ENCODE results near the gene MTA1. TPM values are rescaled to one million over a fixed set of nuclear protein-coding genes. Genes with fewer than 3 reads are reported as not detected.

MTA1 gene
- total and polyA plus RNA-seq, 2 of the 8 experiments (the other 6 are each of a cell fraction or from before 2014, with no cell fraction given) = 73.9 to 221 TPM

DNA sequence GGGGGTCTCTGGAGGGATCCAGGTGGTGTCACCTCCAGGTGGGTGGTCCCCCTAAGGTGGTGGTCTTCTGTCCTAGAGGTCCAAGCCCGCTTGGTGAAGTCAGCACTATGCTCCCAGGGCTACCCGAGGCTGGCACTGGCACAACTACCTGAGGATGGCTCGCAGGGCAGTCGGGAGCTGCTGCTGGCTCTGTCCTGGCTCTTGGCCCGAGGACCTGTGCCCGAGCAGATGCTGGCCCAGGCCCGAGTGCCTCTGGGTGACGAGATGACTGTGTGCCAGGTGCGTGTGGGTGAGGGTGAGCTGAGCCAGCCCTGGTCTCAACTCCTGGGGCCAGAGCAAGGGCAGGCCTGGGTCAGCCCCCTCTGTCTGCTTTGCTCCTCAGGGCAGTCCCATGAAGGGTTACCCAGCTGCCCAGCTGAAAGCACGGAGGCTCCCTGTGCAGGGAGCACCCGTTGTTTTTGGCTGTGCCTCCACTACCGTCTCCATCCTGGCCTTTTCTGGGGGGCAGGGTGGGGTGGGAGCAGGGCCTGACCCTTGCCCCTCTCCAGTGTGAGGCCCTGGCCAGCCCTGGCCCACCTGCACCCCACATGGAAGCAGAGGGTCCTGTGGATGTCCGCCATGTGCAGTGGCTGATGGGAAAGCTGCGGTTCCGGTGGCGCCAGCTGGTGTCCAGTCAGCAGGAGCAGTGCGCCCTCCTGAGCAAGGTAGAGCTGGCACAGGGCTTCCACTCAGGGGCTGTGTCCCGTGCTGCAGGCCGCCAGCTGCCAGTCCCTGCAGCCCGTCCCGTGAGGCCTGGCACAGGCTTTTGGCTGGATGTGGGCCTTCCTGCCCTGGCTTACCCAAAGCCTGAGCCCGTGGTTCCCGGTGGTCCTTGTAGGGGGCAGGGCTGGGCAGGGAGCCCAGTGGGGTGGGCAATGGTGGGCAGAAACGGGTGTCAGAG lies 72.7 kb downstream of the MTA1 start:
- ChIA-PET CTCF (ENCODE audit: partially characterized antibody) (interaction anchor here (0.7 to 2.2 kb wide), 8 partner anchors 11 to 121 kb away, joined by 3 to 15 read pairs (median 4); no protein-coding TSS in a partner anchor), POLR2A (ENCODE audit: partially characterized antibody) (interaction anchor here (0.6 to 1.3 kb wide), 4 partner anchors 9 to 225 kb away, joined by 3 to 4 read pairs (median 3); no protein-coding TSS in a partner anchor)
- H3K79me1 ChIP-seq (ENCODE audit: low read depth, low read length) = no peaks in the 10 kb centered on the region
- no peak overlapping the region for H2BK12ac ChIP-seq (ENCODE audit: low read depth, low read length)
- no peak overlapping the region for H3K56ac ChIP-seq (replicated peaks; ENCODE audit: insufficient read length, low read depth, low read length)
- 95% methylated on average over 23 of the region's 24 CpGs; no CpG with 5 or more reads in 1 of the 2 experiments for WGBS, 2 experiments (ENCODE audit: extremely low coverage in 1 of 2, insufficient coverage in 1 of 2, insufficient read length in 1 of 2, insufficient replicate concordance in 2 of 2, low coverage in 1 of 2, low lambda C conversion rate in 2 of 2, missing lambda C conversion rate in 1 of 2)
- peak overlapping the region; percentile 10 to 91 (median 15); a peak in 6 of 8 replicates for H3K4me3 ChIP-seq (ENCODE audit: extremely low read depth in 1 of 4, insufficient read depth in 2 of 4, low read depth in 3 of 4, low read length in 4 of 4)
- H3K4ac ChIP-seq (replicated peaks; ENCODE audit: insufficient read length, low read depth, low read length) = no peak overlapping the region
- no peaks in the 10 kb centered on the region for H3K79me2 ChIP-seq (ENCODE audit: control insufficient read depth in 1 of 2, insufficient read depth in 2 of 2, low read length in 2 of 2)
- H3K27me3 ChIP-seq (replicated peaks in 1 of 4; ENCODE audit: control insufficient read depth in 3 of 4, extremely low read depth in 1 of 4, insufficient read depth in 3 of 4, low read length in 3 of 4) = peaks cover 9 to 18% (median 17%) of the 10 kb centered on the region in 4 experiments
- H3K18ac ChIP-seq (ENCODE audit: extremely low read depth, low read length) = no peak overlapping the region
- no peak overlapping the region for H3K23ac ChIP-seq (ENCODE audit: insufficient read length)
- peaks cover 0 to 11% (median 2%) of the 10 kb centered on the region in 4 experiments; a peak in 4 of 7 replicates for H3K4me1 ChIP-seq (replicated peaks in 1 of 4; ENCODE audit: control insufficient read depth in 3 of 4, insufficient read depth in 4 of 4, low read length in 3 of 4)
- H2BK20ac ChIP-seq (ENCODE audit: low read length) = no peak overlapping the region
- no peak overlapping the region for H3K9ac ChIP-seq (replicated peaks in 1 of 4; ENCODE audit: extremely low read depth in 1 of 4, low read depth in 3 of 4, low read length in 3 of 4)
- H3K14ac ChIP-seq (ENCODE audit: insufficient read length) = no peak overlapping the region
- H2BK15ac ChIP-seq (ENCODE audit: low read length) = no peak overlapping the region
- H3K36me3 ChIP-seq (ENCODE audit: control insufficient read depth in 2 of 4, insufficient read depth in 4 of 4, low read length in 3 of 4) = no peaks in the 10 kb centered on the region; a peak in 2 of 8 replicates
- no peak overlapping the region for H3K27ac ChIP-seq (ENCODE audit: low read depth, low read length)
- H4K8ac ChIP-seq (ENCODE audit: extremely low read depth, insufficient read depth, low read length) = no peak overlapping the region
- H2AFZ ChIP-seq (ENCODE audit: low read length) = no peak overlapping the region
- H2BK120ac ChIP-seq (replicated peaks; ENCODE audit: low read depth, low read length) = no peak overlapping the region
- H3K9me3 ChIP-seq (ENCODE audit: insufficient read depth in 2 of 2, low read depth in 1 of 2, low read length in 1 of 2) = no peaks in the 10 kb centered on the region
- H4K20me1 ChIP-seq (replicated peaks in 1 of 2; ENCODE audit: control insufficient read depth in 1 of 2, insufficient read depth in 2 of 2, low read length in 2 of 2) = peaks cover 0 to 10% of the 10 kb centered on the region in 2 experiments
- no peak overlapping the region for H4K5ac ChIP-seq (ENCODE audit: insufficient read length, low read depth, low read length)
- H2BK5ac ChIP-seq (ENCODE audit: low read depth, low read length) = no peak overlapping the region
- no peak overlapping the region for H4K91ac ChIP-seq (replicated peaks; ENCODE audit: insufficient read length, low read length)
- FAIRE-seq (no peak), DNase-seq (ENCODE audit: low read depth in 1 of 2, low spot score in 2 of 2) (no peak)
- H2AK5ac ChIP-seq (ENCODE audit: low read depth, low read length) = no peak overlapping the region
- H3K23me2 ChIP-seq (ENCODE audit: low read depth, low read length) = peaks cover 8% of the 10 kb centered on the region; the same call in 1 of the 2 replicates
- peak overlapping the region; percentile 16 to 58; a peak in 3 of 4 replicates for H3K4me2 ChIP-seq (ENCODE audit: insufficient read depth in 1 of 2, low read depth in 2 of 2, low read length in 2 of 2)
- TF ChIP-seq, protein P1, sequence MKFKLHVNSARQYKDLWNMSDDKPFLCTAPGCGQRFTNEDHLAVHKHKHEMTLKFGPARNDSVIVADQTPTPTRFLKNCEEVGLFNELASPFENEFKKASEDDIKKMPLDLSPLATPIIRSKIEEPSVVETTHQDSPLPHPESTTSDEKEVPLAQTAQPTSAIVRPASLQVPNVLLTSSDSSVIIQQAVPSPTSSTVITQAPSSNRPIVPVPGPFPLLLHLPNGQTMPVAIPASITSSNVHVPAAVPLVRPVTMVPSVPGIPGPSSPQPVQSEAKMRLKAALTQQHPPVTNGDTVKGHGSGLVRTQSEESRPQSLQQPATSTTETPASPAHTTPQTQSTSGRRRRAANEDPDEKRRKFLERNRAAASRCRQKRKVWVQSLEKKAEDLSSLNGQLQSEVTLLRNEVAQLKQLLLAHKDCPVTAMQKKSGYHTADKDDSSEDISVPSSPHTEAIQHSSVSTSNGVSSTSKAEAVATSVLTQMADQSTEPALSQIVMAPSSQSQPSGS (IDR thresholded peaks at IDR 0.05; ENCODE audit: low read length) = no peak
- TF ChIP-seq BACH1 (IDR thresholded peaks at IDR 0.05; ENCODE audit: low read length) = no peak
- no peak for TF ChIP-seq RFX5 (IDR thresholded peaks at IDR 0.05; ENCODE audit: borderline replicate concordance, low read depth, low read length)
- no peak for TF ChIP-seq HDAC6 (IDR thresholded peaks at IDR 0.05; ENCODE audit: low read depth, low read length)
- no peak for TF ChIP-seq JUND (IDR thresholded peaks at IDR 0.05; ENCODE audit: low read length)
- no peak for TF ChIP-seq CEBPB (IDR thresholded peaks at IDR 0.05; ENCODE audit: low read depth, low read length)
- no peak for TF ChIP-seq FOSL1 (IDR thresholded peaks at IDR 0.05; ENCODE audit: insufficient read depth, low read depth, low read length)
- TF ChIP-seq PHF8 (conservative IDR thresholded peaks at IDR 0.05; ENCODE audit: low read depth, low read length) = no peak
- TF ChIP-seq EZH2 (IDR thresholded peaks at IDR 0.05; ENCODE audit: low read depth, low read length, severe bottlenecking) = no peak
- no peak for TF ChIP-seq SP2 (IDR thresholded peaks at IDR 0.05; ENCODE audit: low read length)

Measured in H1 (cell line).